ENCODE measurements around the gene NADK.

The NADK gene

GRCh38 chr1:1777950-1778662, at the start of gene NADK:
Gene NADK, minus strand, starts transcription at chr1:1778470. Its CDS starts 13,064 bp downstream, at chr1:1765406.
- Mint-ChIP-seq H3K4me1 (ENCODE audit: low read depth) (peaks cover 55% of the 10 kb centered on the region), H3K27ac (peak within 1 kb of the TSS; percentile 94), H3K36me3 (no peaks in the 10 kb centered on the region), H3K9me3 (ENCODE audit: low read depth) (no peaks in the 10 kb centered on the region), H3K27me3 (no peaks in the 10 kb centered on the region), H3K4me3 (peak within 1 kb of the TSS; percentile 92)

GRCh38 chr1:1827089-1827848, 49.0 kb upstream of the NADK start:
- Mint-ChIP-seq H3K9me3 (ENCODE audit: low read depth) (no peaks in the 10 kb centered on the region), H3K27ac (peak overlapping the region; percentile 28), H3K4me1 (ENCODE audit: low read depth) (peaks cover 36% of the 10 kb centered on the region), H3K4me3 (no peak overlapping the region), H3K36me3 (no peaks in the 10 kb centered on the region), H3K27me3 (no peaks in the 10 kb centered on the region)

GRCh38 chr1:1826356-1827088, 48.3 kb upstream of the NADK start:
- Mint-ChIP-seq H3K27me3 (no peaks in the 10 kb centered on the region), H3K27ac (peak overlapping the region; percentile 38), H3K36me3 (no peaks in the 10 kb centered on the region), H3K9me3 (ENCODE audit: low read depth) (no peaks in the 10 kb centered on the region), H3K4me3 (no peak overlapping the region), H3K4me1 (ENCODE audit: low read depth) (peaks cover 34% of the 10 kb centered on the region)

- H3K27me3 Mint-ChIP-seq = no peaks in the 10 kb centered on the region
- H3K4me3 Mint-ChIP-seq = no peak overlapping the region
- H3K4me1 Mint-ChIP-seq (ENCODE audit: low read depth) = peaks cover 32% of the 10 kb centered on the region
Observed at GRCh38 chr1:1825217-1825616, 46.9 kb upstream of the NADK start.

GRCh38 chr1:1819762-1820161, 41.5 kb upstream of the NADK start:
- peaks cover 6% of the 10 kb centered on the region for H3K4me1 Mint-ChIP-seq (ENCODE audit: low read depth)
- H3K27ac Mint-ChIP-seq = no peak overlapping the region
- no peak overlapping the region for H3K4me3 Mint-ChIP-seq
- H3K36me3 Mint-ChIP-seq = no peaks in the 10 kb centered on the region
- no peaks in the 10 kb centered on the region for H3K9me3 Mint-ChIP-seq (ENCODE audit: low read depth)
- H3K27me3 Mint-ChIP-seq = no peaks in the 10 kb centered on the region

More at GRCh38 chr1:1825217-1825616, 46.9 kb upstream of the NADK start:
- Mint-ChIP-seq H3K9me3 (ENCODE audit: low read depth) (no peaks in the 10 kb centered on the region), H3K27ac (peak overlapping the region; percentile 30), H3K36me3 (no peaks in the 10 kb centered on the region)

- H3K27ac Mint-ChIP-seq = peak overlapping the region; percentile 34
- no peaks in the 10 kb centered on the region for H3K36me3 Mint-ChIP-seq
- H3K4me3 Mint-ChIP-seq = no peak overlapping the region
- no peaks in the 10 kb centered on the region for H3K27me3 Mint-ChIP-seq
- no peaks in the 10 kb centered on the region for H3K9me3 Mint-ChIP-seq (ENCODE audit: low read depth)
- H3K4me1 Mint-ChIP-seq (ENCODE audit: low read depth) = no peaks in the 10 kb centered on the region
Observed at GRCh38 chr1:1817221-1817620, 39.0 kb upstream of the NADK start.

GRCh38 chr1:1815606-1816281, 37.5 kb upstream of the NADK start:
- no peak overlapping the region for H3K4me3 Mint-ChIP-seq

GRCh38 chr1:1809489-1809888, 31.2 kb upstream of the NADK start:
- H3K9me3 Mint-ChIP-seq (ENCODE audit: low read depth) = no peaks in the 10 kb centered on the region
- peak overlapping the region; percentile 34 for H3K27ac Mint-ChIP-seq
- H3K36me3 Mint-ChIP-seq = no peaks in the 10 kb centered on the region
- H3K4me3 Mint-ChIP-seq = no peak overlapping the region
- H3K4me1 Mint-ChIP-seq (ENCODE audit: low read depth) = peaks cover 4% of the 10 kb centered on the region
- no peaks in the 10 kb centered on the region for H3K27me3 Mint-ChIP-seq

More at GRCh38 chr1:1815606-1816281, 37.5 kb upstream of the NADK start:
- Mint-ChIP-seq H3K27me3 (no peaks in the 10 kb centered on the region), H3K4me1 (ENCODE audit: low read depth) (no peaks in the 10 kb centered on the region), H3K27ac (peak overlapping the region; percentile 72), H3K36me3 (no peaks in the 10 kb centered on the region), H3K9me3 (ENCODE audit: low read depth) (no peaks in the 10 kb centered on the region)

- no peak overlapping the region for H3K27ac Mint-ChIP-seq
- peaks cover 2% of the 10 kb centered on the region for H3K36me3 Mint-ChIP-seq
- H3K4me1 Mint-ChIP-seq (ENCODE audit: low read depth) = peaks cover 4% of the 10 kb centered on the region
- no peaks in the 10 kb centered on the region for H3K27me3 Mint-ChIP-seq
- H3K9me3 Mint-ChIP-seq (ENCODE audit: low read depth) = no peaks in the 10 kb centered on the region
- H3K4me3 Mint-ChIP-seq = no peak overlapping the region
Observed at GRCh38 chr1:1808206-1808605, 29.9 kb upstream of the NADK start.

- H3K9me3 Mint-ChIP-seq (ENCODE audit: low read depth) = no peaks in the 10 kb centered on the region
- peak overlapping the region; percentile 16 for H3K27ac Mint-ChIP-seq
- H3K36me3 Mint-ChIP-seq = peaks cover 4% of the 10 kb centered on the region
- no peaks in the 10 kb centered on the region for H3K27me3 Mint-ChIP-seq
- no peak overlapping the region for H3K4me3 Mint-ChIP-seq
- peaks cover 10% of the 10 kb centered on the region for H3K4me1 Mint-ChIP-seq (ENCODE audit: low read depth)
Observed at GRCh38 chr1:1806890-1807289, 28.6 kb upstream of the NADK start.

- no peaks in the 10 kb centered on the region for H3K9me3 Mint-ChIP-seq (ENCODE audit: low read depth)
- H3K36me3 Mint-ChIP-seq = peaks cover 4% of the 10 kb centered on the region
- H3K27ac Mint-ChIP-seq = no peak overlapping the region
- no peaks in the 10 kb centered on the region for H3K27me3 Mint-ChIP-seq
- no peak overlapping the region for H3K4me3 Mint-ChIP-seq
- peaks cover 17% of the 10 kb centered on the region for H3K4me1 Mint-ChIP-seq (ENCODE audit: low read depth)
Observed at GRCh38 chr1:1804301-1804700, 26.0 kb upstream of the NADK start.

- Mint-ChIP-seq H3K27me3 (no peaks in the 10 kb centered on the region), H3K36me3 (peaks cover 4% of the 10 kb centered on the region), H3K4me3 (no peak overlapping the region), H3K27ac (no peak overlapping the region), H3K4me1 (ENCODE audit: low read depth) (peaks cover 15% of the 10 kb centered on the region), H3K9me3 (ENCODE audit: low read depth) (no peaks in the 10 kb centered on the region)
Observed at GRCh38 chr1:1802871-1803270, 24.6 kb upstream of the NADK start.

- peaks cover 4% of the 10 kb centered on the region for H3K36me3 Mint-ChIP-seq
- H3K9me3 Mint-ChIP-seq (ENCODE audit: low read depth) = no peaks in the 10 kb centered on the region
- H3K27ac Mint-ChIP-seq = no peak overlapping the region
- H3K4me1 Mint-ChIP-seq (ENCODE audit: low read depth) = peaks cover 17% of the 10 kb centered on the region
- no peaks in the 10 kb centered on the region for H3K27me3 Mint-ChIP-seq
- H3K4me3 Mint-ChIP-seq = no peak overlapping the region
Observed at GRCh38 chr1:1799716-1800115, 21.4 kb upstream of the NADK start.

GRCh38 chr1:1797731-1798341, 19.6 kb upstream of the NADK start:
- Mint-ChIP-seq H3K27me3 (no peaks in the 10 kb centered on the region), H3K9me3 (ENCODE audit: low read depth) (no peaks in the 10 kb centered on the region), H3K4me1 (ENCODE audit: low read depth) (peaks cover 18% of the 10 kb centered on the region), H3K36me3 (peaks cover 2% of the 10 kb centered on the region), H3K27ac (no peak overlapping the region), H3K4me3 (no peak overlapping the region)

Measured in activated naive CD8-positive, alpha-beta T cell (primary cell).